Measurements from ENCODE around the gene EPHB1. TPM values are rescaled to one million over a fixed set of nuclear protein-coding genes. Genes with fewer than 3 reads are reported as not detected.

EPHB1 gene
- polyA plus RNA-seq, 1 donor from 2014 or later, result 18.7 TPM

GRCh38 chr3:135099734-135100355 lies 304.8 kb downstream of the EPHB1 start:
- H4K20me1 ChIP-seq (ENCODE audit: insufficient read depth), result no peaks in the 10 kb centered on the region
- no peaks in the 10 kb centered on the region for H3K36me3 ChIP-seq (ENCODE audit: insufficient read depth, low read length)
- H3K79me2 ChIP-seq (replicated peaks; ENCODE audit: insufficient read depth, low read length), result no peaks in the 10 kb centered on the region

GRCh38 chr3:135100366-135100765 lies 305.3 kb downstream of the EPHB1 start:
- no peaks in the 10 kb centered on the region for H3F3A ChIP-seq (ENCODE audit: insufficient read depth, low read length, poor library complexity, severe bottlenecking)
- peak overlapping the region; percentile 7 for H3K9ac ChIP-seq (ENCODE audit: low read length)
- no peaks in the 10 kb centered on the region for H3K27me3 ChIP-seq (ENCODE audit: insufficient read depth, low read depth, low read length)
- H4K20me1 ChIP-seq (ENCODE audit: insufficient read depth), result no peaks in the 10 kb centered on the region
- no peak overlapping the region for H3K4me3 ChIP-seq (ENCODE audit: low read length)
- no peak overlapping the region for H3K4me2 ChIP-seq (ENCODE audit: low read length)
- H3K79me2 ChIP-seq (replicated peaks; ENCODE audit: insufficient read depth, low read length), result no peaks in the 10 kb centered on the region
- H2AFZ ChIP-seq (ENCODE audit: low read depth, low read length), result no peak overlapping the region
- no peaks in the 10 kb centered on the region for H3K36me3 ChIP-seq (ENCODE audit: insufficient read depth, low read length)
- H3K9me3 ChIP-seq (ENCODE audit: low read length), result no peaks in the 10 kb centered on the region
- no peaks in the 10 kb centered on the region for H3K9me2 ChIP-seq (ENCODE audit: insufficient read depth, low read length)
- H3K27ac ChIP-seq (ENCODE audit: low read length), result peak overlapping the region; percentile 74
- TF ChIP-seq POLR2AphosphoS5 (IDR thresholded peaks at IDR 0.05) (peak; percentile 69), REST (IDR thresholded peaks at IDR 0.05; ENCODE audit: borderline replicate concordance) (peak; percentile 97), EP300 (conservative IDR thresholded peaks at IDR 0.05; ENCODE audit: poor library complexity, severe bottlenecking) (peak; percentile 11), RAD21 (conservative IDR thresholded peaks at IDR 0.05) (no peak), SMC3 (conservative IDR thresholded peaks at IDR 0.05; ENCODE audit: poor library complexity) (no peak), CTCF (IDR thresholded peaks at IDR 0.05; ENCODE audit: poor library complexity, severe bottlenecking) (no peak)

More at GRCh38 chr3:135099734-135100355, 304.8 kb downstream of the EPHB1 start:
- Histone ChIP-seq H3F3A (ENCODE audit: insufficient read depth, low read length, poor library complexity, severe bottlenecking) (no peaks in the 10 kb centered on the region), H3K9me3 (ENCODE audit: low read length) (no peaks in the 10 kb centered on the region), H3K27me3 (ENCODE audit: insufficient read depth, low read depth, low read length) (no peaks in the 10 kb centered on the region), H3K4me3 (ENCODE audit: low read length) (peak overlapping the region; percentile 25), H3K9me2 (ENCODE audit: insufficient read depth, low read length) (no peaks in the 10 kb centered on the region), H2AFZ (ENCODE audit: low read depth, low read length) (no peak overlapping the region), H3K27ac (ENCODE audit: low read length) (peak overlapping the region; percentile 74), H3K4me2 (ENCODE audit: low read length) (no peak overlapping the region), H3K9ac (ENCODE audit: low read length) (no peak overlapping the region)
- TF ChIP-seq CTCF (IDR thresholded peaks at IDR 0.05; ENCODE audit: poor library complexity, severe bottlenecking), result peak; percentile 55
- peak; percentile 55 for TF ChIP-seq RAD21 (conservative IDR thresholded peaks at IDR 0.05)
- TF ChIP-seq TAF1 (IDR thresholded peaks at IDR 0.05; ENCODE audit: low read depth), result no peak
- TF ChIP-seq MXI1 (conservative IDR thresholded peaks at IDR 0.05; ENCODE audit: poor library complexity, severe bottlenecking), result no peak
- peak; percentile 49 for TF ChIP-seq SMC3 (conservative IDR thresholded peaks at IDR 0.05; ENCODE audit: poor library complexity)
- TF ChIP-seq EZH2 (IDR thresholded peaks at IDR 0.05; ENCODE audit: borderline replicate concordance, insufficient read depth, low read length, poor library complexity, severe bottlenecking), result no peak
- no peak for TF ChIP-seq POLR2AphosphoS5 (IDR thresholded peaks at IDR 0.05)
- TF ChIP-seq REST (IDR thresholded peaks at IDR 0.05; ENCODE audit: borderline replicate concordance), result no peak
- no peak for TF ChIP-seq EP300 (conservative IDR thresholded peaks at IDR 0.05; ENCODE audit: poor library complexity, severe bottlenecking)
